SK-N-MC (cell line): ENCODE results near the gene PPP2R3A.

ENCODE experiments used
- EZH2 ChIP-seq: fragments of 200-600 bp; sonication (generic); IDR thresholded peaks from one replicate; pipeline ENCODE4 v1.6.1; 2017; ENCODE audit warnings: antibody characterized with exemption
- FOXP2 ChIP-seq: optimal IDR thresholded peaks from 2 replicates; pipeline ENCODE3; 2011; ENCODE audit warnings: mild to moderate bottlenecking, moderate library complexity; ENCODE audit not compliant: insufficient read depth; ENCODE audit errors: extremely low read length, control extremely low read depth
- POLR2AphosphoS5 ChIP-seq: IDR thresholded peaks from 2 replicates; pipeline ENCODE4 v1.6.1; 2012; ENCODE audit warnings: mild to moderate bottlenecking, low read depth, low read length, borderline replicate concordance

GRCh38 chr3:135929670-135930069, 35.9 kb upstream of the PPP2R3A start:
- TF ChIP-seq EZH2 (no peak), FOXP2 (no peak), POLR2AphosphoS5 (no peak)
